Bronchial epithelial cell (primary cell): ENCODE data around the gene SUGCT. TPM values are rescaled to one million over a fixed set of nuclear protein-coding genes. Genes with fewer than 3 reads are reported as not detected.

Source experiments
- DNase-seq: peaks from one replicate; pipeline ENCODE4 v3.0.0-alpha.2; 2010; ENCODE audit warnings: low read depth
- FAIRE-seq: peaks from 2 replicates; lab custom pipeline; 2011; peaks lifted over from hg19 to GRCh38; lab: Jason Lieb, UNC
- H3K27me3 ChIP-seq: 2 replicates; pipeline ENCODE4 v1.5.1; 2011; ENCODE audit warnings: low read length; ENCODE audit not compliant: control insufficient read depth, insufficient read depth
- H3K36me3 ChIP-seq: 2 replicates; pipeline ENCODE4 v1.5.1; 2011; ENCODE audit warnings: low read length; ENCODE audit not compliant: control insufficient read depth, insufficient read depth
- H3K4me3 ChIP-seq: 2 replicates; pipeline ENCODE4 v1.5.1; 2011; ENCODE audit warnings: mild to moderate bottlenecking, low read depth, low read length, control low read depth
- total RNA-seq: library from RNA; depleted of rRNA; stranded (reverse); fragments of >200 nt; gene quantifications from 2 replicates; pipeline ENCODE4 v1.2.1, GENCODE V29; 2014
- TF ChIP-seq, protein P1 (sequence below): IDR thresholded peaks from 2 replicates; pipeline ENCODE4 v1.5.1; 2011; ENCODE audit warnings: mild to moderate bottlenecking, moderate library complexity, low read length, control low read depth, inconsistent platforms; ENCODE audit not compliant: insufficient read depth, severe bottlenecking

SUGCT gene
- total RNA-seq, 1 donor from 2014 or later: 7.4 TPM

DNA sequence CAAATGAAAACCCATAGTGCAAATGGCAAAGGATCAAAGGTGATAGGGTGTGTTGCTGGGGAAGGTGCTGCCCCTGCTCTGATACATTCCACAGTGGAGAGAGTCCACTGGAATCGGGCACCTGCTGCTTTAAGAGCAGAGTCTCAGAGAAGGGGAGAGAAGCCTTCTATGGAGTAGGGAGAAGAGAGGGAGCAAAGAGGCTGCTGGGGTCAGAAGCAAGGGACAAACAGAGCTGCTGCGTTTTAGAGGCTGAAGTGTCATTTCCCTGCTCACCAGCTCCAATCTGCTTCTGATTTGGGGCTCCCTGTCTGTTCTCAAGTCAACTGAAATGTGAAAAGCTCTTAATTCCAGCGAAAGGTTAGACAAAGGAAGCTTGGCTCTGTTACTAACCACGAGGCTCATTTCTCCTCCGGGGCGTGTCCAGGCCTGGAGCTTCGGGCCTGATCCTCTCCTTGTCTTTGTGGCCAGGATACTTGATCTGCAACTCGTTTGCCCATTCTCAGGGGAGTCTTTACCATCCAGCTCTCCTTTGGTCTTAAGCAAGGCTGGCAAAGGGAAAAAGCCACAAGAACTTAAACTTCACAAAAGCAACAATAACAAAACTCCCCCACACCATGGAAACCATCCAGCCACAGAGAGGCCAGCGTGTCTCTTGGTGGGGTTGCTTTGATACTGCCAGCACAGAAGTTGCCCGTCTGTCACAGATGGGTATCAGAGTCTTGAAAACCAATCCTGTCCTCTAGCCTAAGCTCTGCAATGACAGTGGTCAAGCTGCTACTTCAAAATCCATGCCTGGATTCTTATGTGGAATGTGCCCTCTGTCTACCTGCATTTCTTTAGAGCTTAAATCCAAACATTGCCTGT lies 692.6 kb downstream of the SUGCT start:
- FAIRE-seq: peak; percentile 7
- no peaks in the 10 kb centered on the region for H3K27me3 ChIP-seq
- DNase-seq: peak; percentile 57
- TF ChIP-seq, protein P1, sequence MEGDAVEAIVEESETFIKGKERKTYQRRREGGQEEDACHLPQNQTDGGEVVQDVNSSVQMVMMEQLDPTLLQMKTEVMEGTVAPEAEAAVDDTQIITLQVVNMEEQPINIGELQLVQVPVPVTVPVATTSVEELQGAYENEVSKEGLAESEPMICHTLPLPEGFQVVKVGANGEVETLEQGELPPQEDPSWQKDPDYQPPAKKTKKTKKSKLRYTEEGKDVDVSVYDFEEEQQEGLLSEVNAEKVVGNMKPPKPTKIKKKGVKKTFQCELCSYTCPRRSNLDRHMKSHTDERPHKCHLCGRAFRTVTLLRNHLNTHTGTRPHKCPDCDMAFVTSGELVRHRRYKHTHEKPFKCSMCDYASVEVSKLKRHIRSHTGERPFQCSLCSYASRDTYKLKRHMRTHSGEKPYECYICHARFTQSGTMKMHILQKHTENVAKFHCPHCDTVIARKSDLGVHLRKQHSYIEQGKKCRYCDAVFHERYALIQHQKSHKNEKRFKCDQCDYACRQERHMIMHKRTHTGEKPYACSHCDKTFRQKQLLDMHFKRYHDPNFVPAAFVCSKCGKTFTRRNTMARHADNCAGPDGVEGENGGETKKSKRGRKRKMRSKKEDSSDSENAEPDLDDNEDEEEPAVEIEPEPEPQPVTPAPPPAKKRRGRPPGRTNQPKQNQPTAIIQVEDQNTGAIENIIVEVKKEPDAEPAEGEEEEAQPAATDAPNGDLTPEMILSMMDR: no peak
- no peak overlapping the region for H3K4me3 ChIP-seq
- H3K36me3 ChIP-seq: no peaks in the 10 kb centered on the region

DNA sequence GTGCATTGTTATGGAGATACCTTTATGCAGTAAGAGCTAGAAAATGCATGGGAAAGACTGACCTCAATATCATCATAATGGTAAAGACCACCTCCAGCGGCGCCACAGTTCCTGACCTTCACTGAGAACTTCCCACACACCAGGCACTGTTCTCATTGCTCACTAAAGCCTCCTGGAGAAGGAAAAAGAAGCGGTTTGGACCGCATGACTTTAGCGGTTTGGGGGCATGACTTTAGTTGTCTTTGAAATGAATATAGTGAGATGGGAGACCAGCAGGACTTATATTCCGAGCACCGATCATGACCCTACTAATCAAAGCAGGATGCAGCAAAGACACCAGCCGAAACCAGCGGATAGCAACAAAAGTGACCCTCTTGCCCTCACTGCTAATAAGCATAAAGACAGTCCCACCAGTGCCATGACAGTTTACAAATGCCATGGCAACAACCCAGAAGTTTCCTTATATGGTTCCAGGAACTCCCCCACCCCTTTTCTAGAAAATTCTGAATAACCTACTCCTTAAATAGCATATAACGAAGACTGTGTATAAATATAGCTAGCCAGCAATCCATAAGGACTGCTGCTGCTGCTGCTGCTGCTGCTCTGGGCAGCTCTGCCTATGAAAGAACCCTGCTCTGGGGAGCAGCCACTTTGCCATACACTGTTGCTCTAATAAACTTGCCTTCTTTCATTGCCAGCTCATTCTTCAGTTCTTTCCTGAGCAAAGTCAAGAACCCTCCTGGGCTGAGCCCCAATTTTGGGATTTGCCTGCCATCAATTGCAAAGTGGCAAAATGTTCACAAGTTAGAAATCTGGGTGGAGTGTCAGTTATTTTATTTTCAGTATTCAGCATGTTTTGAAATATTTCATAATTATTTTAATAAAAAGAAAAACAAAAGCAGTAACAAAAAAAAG lies 694.1 kb downstream of the SUGCT start:
- FAIRE-seq: no peak
- H3K27me3 ChIP-seq: no peaks in the 10 kb centered on the region
- TF ChIP-seq, protein P1: no peak
- no peaks in the 10 kb centered on the region for H3K36me3 ChIP-seq
- DNase-seq: no peak
- H3K4me3 ChIP-seq: no peak overlapping the region

DNA sequence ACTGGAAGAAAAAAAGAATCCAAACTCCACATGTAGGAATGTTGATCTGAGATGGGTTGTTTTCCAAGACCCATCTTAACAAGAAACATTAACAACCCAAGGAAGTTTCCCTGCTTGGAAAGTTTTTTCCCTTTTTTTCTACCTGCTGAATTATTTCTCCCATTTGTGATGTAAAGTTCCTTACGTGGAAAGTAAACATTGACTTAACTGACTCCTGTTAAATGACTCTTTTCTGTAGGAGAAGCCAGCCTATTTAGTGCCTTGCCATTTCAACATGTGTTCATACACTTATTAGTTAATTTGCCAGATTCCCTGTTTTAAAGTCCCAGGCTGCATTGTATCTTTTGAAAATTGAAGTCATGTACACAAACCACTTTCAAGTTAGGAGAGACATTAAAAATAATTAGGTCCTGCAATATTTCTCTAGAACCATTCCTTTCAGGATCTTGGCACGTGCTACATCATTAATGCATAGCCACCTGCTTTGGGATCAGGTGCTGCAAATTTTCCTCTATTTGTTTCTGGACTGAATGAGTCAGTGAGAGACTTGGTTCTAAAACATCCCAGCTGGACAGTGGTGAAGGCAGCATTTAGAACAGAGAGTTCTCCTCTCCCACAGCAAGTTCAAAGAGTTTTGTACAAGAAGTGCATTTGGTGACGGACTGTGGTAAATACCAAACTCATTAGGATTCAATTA lies 698.5 kb downstream of the SUGCT start:
- H3K4me3 ChIP-seq: no peak overlapping the region
- H3K27me3 ChIP-seq: no peaks in the 10 kb centered on the region
- TF ChIP-seq, protein P1: no peak
- DNase-seq: no peak
- no peak for FAIRE-seq
- H3K36me3 ChIP-seq: no peaks in the 10 kb centered on the region

DNA sequence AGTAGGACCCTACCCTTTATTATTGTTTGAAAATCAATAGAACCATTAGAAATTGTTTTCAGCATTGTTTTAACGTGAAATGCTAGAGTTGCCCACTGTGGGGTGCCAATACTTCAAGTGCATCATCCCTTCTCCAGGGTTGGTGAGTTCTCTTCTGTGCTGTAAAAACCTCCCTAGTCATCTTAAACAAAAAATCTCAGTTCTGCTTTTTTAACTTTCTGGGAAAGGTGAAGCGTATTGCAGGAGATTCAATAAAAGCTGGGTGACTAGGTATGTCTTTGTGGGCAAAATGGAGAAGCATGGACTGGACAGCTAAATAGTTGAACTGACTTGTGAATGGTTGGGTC lies 699.1 kb downstream of the SUGCT start:
- FAIRE-seq: no peak
- Histone ChIP-seq H3K4me3 (no peak overlapping the region), H3K27me3 (no peaks in the 10 kb centered on the region), H3K36me3 (no peaks in the 10 kb centered on the region)
- peak; percentile 19 for DNase-seq
- TF ChIP-seq, protein P1: no peak

DNA sequence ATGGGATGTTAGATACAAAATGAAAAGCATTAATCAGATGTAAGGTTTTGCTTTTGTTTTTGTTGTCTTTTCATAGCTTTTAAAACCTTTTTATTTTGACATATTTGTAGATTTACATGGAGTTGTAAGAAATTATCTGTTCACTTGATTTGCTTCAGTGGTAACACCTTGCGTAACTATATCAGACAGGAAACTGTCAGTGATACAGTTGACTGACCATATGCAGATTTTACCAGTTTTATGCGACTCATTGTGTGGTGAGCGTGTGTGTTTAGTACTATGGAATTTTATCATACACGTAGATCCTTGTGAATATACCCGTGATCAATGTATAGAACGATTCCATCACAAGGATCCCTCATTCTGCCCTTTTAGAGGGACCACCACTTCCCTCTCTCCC lies 701.4 kb downstream of the SUGCT start:
- Histone ChIP-seq H3K4me3 (no peak overlapping the region), H3K36me3 (no peaks in the 10 kb centered on the region), H3K27me3 (no peaks in the 10 kb centered on the region)
- TF ChIP-seq, protein P1: no peak
- DNase-seq: peak; percentile 72
- FAIRE-seq: no peak
